ENCODE data around the gene TTPAL. TPM values are rescaled to one million over a fixed set of nuclear protein-coding genes. Genes with fewer than 3 reads are reported as not detected.

Gene TTPAL
- total and polyA plus RNA-seq, 2 donors (not counting 3 experiments of a cell fraction or from before 2014, with no cell fraction given): 4.0 to 8.0 TPM

DNA sequence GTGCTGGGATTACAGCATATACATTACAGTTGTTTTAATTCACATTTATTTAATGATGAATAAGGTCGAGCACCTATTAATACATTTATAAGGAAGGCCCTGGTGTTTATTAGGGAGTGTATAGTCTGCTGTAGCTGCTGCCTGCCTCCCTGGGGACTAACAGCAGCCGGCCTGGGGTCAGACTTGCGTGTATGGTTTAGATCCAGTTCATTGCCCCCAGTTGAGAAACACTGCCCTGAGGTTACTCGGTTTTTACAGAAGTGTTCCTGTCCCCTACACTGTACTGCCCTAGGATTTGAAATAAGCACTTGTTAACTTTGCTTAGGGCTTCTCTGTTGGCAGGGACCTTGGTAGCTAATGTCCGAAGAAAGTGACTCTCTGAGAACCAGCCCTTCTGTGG is 4.0 kb downstream of the TTPAL start:
- Histone ChIP-seq H3K9me3 (replicated peaks; ENCODE audit: control insufficient read depth, insufficient read depth, low read length) (no peaks in the 10 kb centered on the region), H3K36me3 (ENCODE audit: control insufficient read depth in 2 of 2, extremely low read depth in 1 of 2, insufficient read depth in 2 of 2, low read length in 2 of 2) (peaks cover 0 to 7% of the 10 kb centered on the region in 2 experiments), H2AFZ (ENCODE audit: low read depth, low read length) (no peak overlapping the region), H3K27ac (ENCODE audit: insufficient read depth, low read depth, low read length) (no peak overlapping the region), H3K4me3 (replicated peaks in 1 of 3; ENCODE audit: insufficient read depth in 1 of 3, low read depth in 1 of 3, low read length in 3 of 3) (no peak overlapping the region), H3K4me2 (ENCODE audit: insufficient read depth, low read length) (no peak overlapping the region), H3K9me1 (replicated peaks; ENCODE audit: control insufficient read depth, extremely low read depth, insufficient read depth, low read length) (no peaks in the 10 kb centered on the region), H3K4me1 (ENCODE audit: control insufficient read depth, extremely low read depth, insufficient read depth, low read length) (peaks cover 13% of the 10 kb centered on the region), H4K20me1 (replicated peaks; ENCODE audit: control insufficient read depth, extremely low read depth, insufficient read depth, low read length) (no peaks in the 10 kb centered on the region), H3K27me3 (ENCODE audit: control insufficient read depth in 2 of 2, insufficient read depth in 2 of 2, low read length in 2 of 2) (no peaks in the 10 kb centered on the region), H3K9ac (replicated peaks; ENCODE audit: extremely low read depth, insufficient read depth, low read length) (no peak overlapping the region), H3K79me2 (ENCODE audit: control insufficient read depth, insufficient read depth, low read length) (no peaks in the 10 kb centered on the region)
- intact Hi-C loops (cut with micrococcal nuclease) (loop anchor here (10.0 kb wide), 2 partner anchors 255 to 405 kb away; partner anchors contain the start of gene YWHAB), dilution Hi-C loops (cut with MboI; ENCODE audit: extremely low pct_ligation_motif_present, low sequenced_read_pairs) (no loop called here)
- POLR2A ChIA-PET: no interaction called here
- DNase-seq (ENCODE audit: low read depth, low spot score): no peak
- BruUV-seq (replicated peaks): no TSS peak
- CTCF ChIA-PET: interaction anchor here (1.2 kb wide), 1 partner anchor 10 kb away, joined by 3 read pairs; no protein-coding TSS in a partner anchor
- FAIRE-seq: no peak
- TF ChIP-seq POLR2A (IDR thresholded peaks at IDR 0.05; ENCODE audit: low read depth, low read length) (no peak), MYC (IDR thresholded peaks at IDR 0.05; ENCODE audit: low read depth, low read length) (no peak), EZH2 (IDR thresholded peaks at IDR 0.05; ENCODE audit: borderline replicate concordance, low read depth, low read length, severe bottlenecking) (no peak), JUN (IDR thresholded peaks at IDR 0.05; ENCODE audit: borderline replicate concordance, insufficient read depth, insufficient read length, low read depth) (no peak), FOS (IDR thresholded peaks at IDR 0.05; ENCODE audit: borderline replicate concordance, insufficient read depth, low read length) (no peak), POLR2AphosphoS5 (IDR thresholded peaks at IDR 0.05; ENCODE audit: insufficient read depth, low read depth, low read length) (no peak), GATA2 (IDR thresholded peaks at IDR 0.05; ENCODE audit: insufficient read depth, insufficient read length, low read depth, low read length) (no peak)
- TF ChIP-seq, protein P1, sequence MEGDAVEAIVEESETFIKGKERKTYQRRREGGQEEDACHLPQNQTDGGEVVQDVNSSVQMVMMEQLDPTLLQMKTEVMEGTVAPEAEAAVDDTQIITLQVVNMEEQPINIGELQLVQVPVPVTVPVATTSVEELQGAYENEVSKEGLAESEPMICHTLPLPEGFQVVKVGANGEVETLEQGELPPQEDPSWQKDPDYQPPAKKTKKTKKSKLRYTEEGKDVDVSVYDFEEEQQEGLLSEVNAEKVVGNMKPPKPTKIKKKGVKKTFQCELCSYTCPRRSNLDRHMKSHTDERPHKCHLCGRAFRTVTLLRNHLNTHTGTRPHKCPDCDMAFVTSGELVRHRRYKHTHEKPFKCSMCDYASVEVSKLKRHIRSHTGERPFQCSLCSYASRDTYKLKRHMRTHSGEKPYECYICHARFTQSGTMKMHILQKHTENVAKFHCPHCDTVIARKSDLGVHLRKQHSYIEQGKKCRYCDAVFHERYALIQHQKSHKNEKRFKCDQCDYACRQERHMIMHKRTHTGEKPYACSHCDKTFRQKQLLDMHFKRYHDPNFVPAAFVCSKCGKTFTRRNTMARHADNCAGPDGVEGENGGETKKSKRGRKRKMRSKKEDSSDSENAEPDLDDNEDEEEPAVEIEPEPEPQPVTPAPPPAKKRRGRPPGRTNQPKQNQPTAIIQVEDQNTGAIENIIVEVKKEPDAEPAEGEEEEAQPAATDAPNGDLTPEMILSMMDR (IDR thresholded peaks at IDR 0.05; ENCODE audit: extremely low read depth in 1 of 2, insufficient read depth in 1 of 2, low read depth in 1 of 2, low read length in 2 of 2): no peak
- TF ChIP-seq, protein P2, sequence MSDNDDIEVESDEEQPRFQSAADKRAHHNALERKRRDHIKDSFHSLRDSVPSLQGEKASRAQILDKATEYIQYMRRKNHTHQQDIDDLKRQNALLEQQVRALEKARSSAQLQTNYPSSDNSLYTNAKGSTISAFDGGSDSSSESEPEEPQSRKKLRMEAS (IDR thresholded peaks at IDR 0.05; ENCODE audit: insufficient read depth, insufficient read length): no peak

Data from endothelial cell of umbilical vein (primary cell).